C4-2B (cell line): ENCODE results near the gene LRCH3.

Experiments used
- CTCF ChIP-seq: fragments of 450-650 bp; conservative IDR thresholded peaks from 2 replicates; pipeline ENCODE4 v1.5.1; 2017; ENCODE audit warnings: mild to moderate bottlenecking
- ZFX ChIP-seq: fragments of 450-650 bp; IDR thresholded peaks from 2 replicates; pipeline ENCODE4 v1.6.1; 2017

GRCh38 chr3:197866035-197866434 is 75.0 kb downstream of the LRCH3 start:
- TF ChIP-seq CTCF (no peak), ZFX (no peak)
